H9 (cell line): ENCODE measurements around the gene CFAP298. TPM values are rescaled to one million over a fixed set of nuclear protein-coding genes. Genes with fewer than 3 reads are reported as not detected.

Experiments used
- DNase-seq: peaks from one replicate; pipeline ENCODE4 v3.0.0-alpha.2; 2017
- H2AFZ ChIP-seq: one replicate; pipeline ENCODE4 v1.6.1; 2013; ENCODE audit warnings: mild to moderate bottlenecking, low read length, control low read depth, moderate library complexity
- H2AK5ac ChIP-seq: 2 replicates; pipeline ENCODE4 v1.6.1; 2013; ENCODE audit warnings: low read length, control low read depth, mixed read lengths; ENCODE audit not compliant: insufficient read length
- H2BK120ac ChIP-seq: one replicate; pipeline ENCODE4 v1.6.1; 2013; ENCODE audit warnings: low read depth, mild to moderate bottlenecking, low read length, control low read depth, inconsistent platforms; ENCODE audit not compliant: poor library complexity, severe bottlenecking
- H2BK12ac ChIP-seq: 2 replicates; pipeline ENCODE4 v1.6.1; 2013; ENCODE audit warnings: low read length, control low read depth, mixed read lengths, low read depth; ENCODE audit not compliant: insufficient read length
- H2BK15ac ChIP-seq: 2 replicates; pipeline ENCODE4 v1.6.1; 2013; ENCODE audit warnings: low read depth, low read length, control low read depth
- H2BK20ac ChIP-seq: one replicate; pipeline ENCODE4 v1.6.1; 2013; ENCODE audit warnings: low read depth, mild to moderate bottlenecking, low read length, control low read depth, inconsistent platforms; ENCODE audit not compliant: poor library complexity, severe bottlenecking
- H2BK5ac ChIP-seq: 2 replicates; pipeline ENCODE4 v1.6.1; 2013; ENCODE audit warnings: low read length, control low read depth, mixed read lengths; ENCODE audit not compliant: insufficient read length
- H3K14ac ChIP-seq: 2 replicates; pipeline ENCODE4 v1.6.1; 2013; ENCODE audit warnings: low read length, control low read depth; ENCODE audit not compliant: insufficient read depth
- H3K18ac ChIP-seq: 2 replicates; pipeline ENCODE4 v1.6.1; 2013; ENCODE audit warnings: low read depth, mild to moderate bottlenecking, mixed read lengths, low read length, control low read depth; ENCODE audit not compliant: insufficient read length
- H3K23ac ChIP-seq: 2 replicates; pipeline ENCODE4 v1.6.1; 2013; ENCODE audit warnings: low read length, control low read depth, mixed read lengths, low read depth; ENCODE audit not compliant: insufficient read length
- H3K23me2 ChIP-seq: 2 replicates; pipeline ENCODE4 v1.6.1; 2013; ENCODE audit warnings: low read depth, mild to moderate bottlenecking, mixed read lengths, low read length, control low read depth; ENCODE audit not compliant: insufficient read length, poor library complexity, severe bottlenecking
- H3K27ac ChIP-seq: 2 replicates; pipeline ENCODE4 v1.5.1; 2013; ENCODE audit warnings: low read length, control low read depth, mixed read lengths, low read depth; ENCODE audit not compliant: insufficient read length
- H3K27me3 ChIP-seq: 2 replicates; pipeline ENCODE4 v1.6.1; 2013; ENCODE audit warnings: low read length, control low read depth, inconsistent platforms; ENCODE audit not compliant: insufficient read depth
- H3K4ac ChIP-seq: 2 replicates; pipeline ENCODE4 v1.6.1; 2013; ENCODE audit warnings: low read depth, mild to moderate bottlenecking, control low read depth, inconsistent platforms, low read length, moderate library complexity
- H3K4me1 ChIP-seq: 2 replicates; pipeline ENCODE4 v1.6.1; 2013; ENCODE audit warnings: low read length, control low read depth, inconsistent platforms; ENCODE audit not compliant: insufficient read depth
- H3K4me2 ChIP-seq: 2 replicates; pipeline ENCODE4 v1.6.1; 2013; ENCODE audit warnings: low read length, control low read depth, mixed read lengths; ENCODE audit not compliant: insufficient read length, insufficient read depth
- H3K56ac ChIP-seq: 2 replicates; pipeline ENCODE4 v1.6.1; 2013; ENCODE audit warnings: low read depth, mild to moderate bottlenecking, mixed read lengths, low read length, control low read depth; ENCODE audit not compliant: insufficient read length
- H3K79me1 ChIP-seq: 2 replicates; pipeline ENCODE4 v1.6.1; 2013; ENCODE audit warnings: low read depth, mild to moderate bottlenecking, moderate library complexity, low read length, control low read depth, inconsistent platforms; ENCODE audit not compliant: insufficient read depth, poor library complexity, severe bottlenecking
- H3K79me2 ChIP-seq: 2 replicates; pipeline ENCODE4 v1.6.1; 2013; ENCODE audit warnings: low read length, control low read depth, inconsistent platforms; ENCODE audit not compliant: insufficient read depth
- H3K9ac ChIP-seq: 2 replicates; pipeline ENCODE4 v1.6.1; 2013; ENCODE audit warnings: low read length, control low read depth, mixed read lengths; ENCODE audit not compliant: insufficient read length; ENCODE audit errors: extremely low read depth
- H3K9me3 ChIP-seq: one replicate; pipeline ENCODE4 v1.6.1; 2013; ENCODE audit warnings: low read depth, low read length, inconsistent platforms; ENCODE audit not compliant: control insufficient read depth
- H3T11ph ChIP-seq: one replicate; pipeline ENCODE4 v1.6.1; 2013; ENCODE audit warnings: mild to moderate bottlenecking, low read length, control low read depth, inconsistent platforms
- H4K20me1 ChIP-seq: one replicate; pipeline ENCODE4 v1.6.1; 2013; ENCODE audit not compliant: control insufficient read depth, insufficient read length, insufficient read depth
- H4K5ac ChIP-seq: 2 replicates; pipeline ENCODE4 v1.6.1; 2013; ENCODE audit warnings: low read depth, mild to moderate bottlenecking, mixed read lengths, low read length, control low read depth; ENCODE audit not compliant: insufficient read length
- H4K8ac ChIP-seq: replicated peaks from 2 replicates; pipeline ENCODE4 v1.6.1; 2013; ENCODE audit warnings: low read length, control low read depth, mixed read lengths, low read depth; ENCODE audit not compliant: insufficient read length
- H4K91ac ChIP-seq: 2 replicates; pipeline ENCODE4 v1.6.1; 2013; ENCODE audit warnings: low read depth, mild to moderate bottlenecking, moderate library complexity, mixed read lengths, low read length, control low read depth; ENCODE audit not compliant: insufficient read length
- H3K27ac Mint-ChIP-seq, 3 experiments: 2 replicates in 2 of 3; 3 replicates in 1 of 3; pipeline ENCODE4 v1.8.0; 2020 to 2021; ENCODE audit warnings: mixed read lengths in 3 of 3, mild to moderate bottlenecking in 1 of 3, moderate library complexity in 1 of 3
- H3K27me3 Mint-ChIP-seq: 2 replicates; pipeline ENCODE4 v1.8.0; 2021; ENCODE audit warnings: low read depth, mild to moderate bottlenecking, moderate library complexity, mixed read lengths
- H3K36me3 Mint-ChIP-seq, 3 experiments: 2 replicates in 2 of 3; 3 replicates in 1 of 3; pipeline ENCODE4 v1.8.0; 2020 to 2021; ENCODE audit warnings: low read depth in 3 of 3, mixed read lengths in 3 of 3; ENCODE audit not compliant: insufficient read depth in 1 of 3
- H3K4me1 Mint-ChIP-seq, 2 experiments: 2 replicates each; pipeline ENCODE4 v1.8.0; 2020; ENCODE audit warnings: mixed read lengths in 2 of 2
- H3K4me3 Mint-ChIP-seq, 2 experiments: 2 replicates in 1 of 2; 3 replicates in 1 of 2; pipeline ENCODE4 v1.8.0; 2020 to 2021; ENCODE audit warnings: mild to moderate bottlenecking in 2 of 2, mixed read lengths in 2 of 2, moderate library complexity in 1 of 2
- H3K9me3 Mint-ChIP-seq, 2 experiments: 2 replicates in 1 of 2; 3 replicates in 1 of 2; pipeline ENCODE4 v1.8.0; 2020; ENCODE audit warnings: mild to moderate bottlenecking in 2 of 2, mixed read lengths in 2 of 2, moderate library complexity in 1 of 2
- WGBS: extraction: QIAGEN DNeasy Blood & Tissue Kit; methylation state at CpG from one replicate; pipeline ENCODE4 v1.1.7; 2013; ENCODE audit warnings: missing lambda C conversion rate, low lambda C conversion rate, mixed read lengths; ENCODE audit not compliant: insufficient read length; ENCODE audit errors: extremely low coverage; 5-methylcytosine and 5-hydroxymethylcytosine counted together
- total RNA-seq: library from RNA; stranded (reverse); gene quantifications from 2 replicates; pipeline ENCODE4 v1.2.1, GENCODE V29; 2021
- TF ChIP-seq, protein P1 (sequence below): fragments of 200-600 bp; sonication (generic); conservative IDR thresholded peaks from 3 replicates; pipeline ENCODE4 v1.8.0; 2021; ENCODE audit warnings: antibody characterized with exemption, mild to moderate bottlenecking

Gene CFAP298
- total RNA-seq, 1 experiment from 2014 or later: 81.8 TPM

- Histone ChIP-seq H3K9me3 (no peaks in the 10 kb centered on the region), H3K27me3 (no peaks in the 10 kb centered on the region; the same call in 1 of the 2 replicates), H4K20me1 (no peaks in the 10 kb centered on the region), H3T11ph (no peak overlapping the region), H2BK15ac (no peak overlapping the region), H3K23ac (no peak overlapping the region), H3K79me1 (no peaks in the 10 kb centered on the region), H2BK120ac (no peak overlapping the region), H4K91ac (no peak overlapping the region), H3K18ac (no peak overlapping the region), H3K9ac (no peak overlapping the region), H2BK12ac (no peak overlapping the region), H3K4me2 (no peak overlapping the region), H3K79me2 (no peaks in the 10 kb centered on the region), H2BK20ac (no peak overlapping the region), H3K4me1 (no peaks in the 10 kb centered on the region), H3K4ac (no peak overlapping the region), H2AK5ac (no peak overlapping the region), H4K8ac (no peak overlapping the region), H3K23me2 (no peaks in the 10 kb centered on the region), H3K14ac (no peak overlapping the region), H3K56ac (no peak overlapping the region), H2BK5ac (no peak overlapping the region), H2AFZ (no peak overlapping the region), H3K27ac (no peak overlapping the region), H4K5ac (no peak overlapping the region)
- Mint-ChIP-seq H3K4me3 (no peak overlapping the region), H3K4me1 (0 out of 4 replicates have a peak, but pooled peaks cover 0 to 3% of the 10 kb centered on the region in 2 experiments), H3K27me3 (no peaks in the 10 kb centered on the region), H3K9me3 (no peaks in the 10 kb centered on the region), H3K36me3 (no peaks in the 10 kb centered on the region), H3K27ac (no peak overlapping the region)
- DNase-seq: no peak
- TF ChIP-seq, protein P1, sequence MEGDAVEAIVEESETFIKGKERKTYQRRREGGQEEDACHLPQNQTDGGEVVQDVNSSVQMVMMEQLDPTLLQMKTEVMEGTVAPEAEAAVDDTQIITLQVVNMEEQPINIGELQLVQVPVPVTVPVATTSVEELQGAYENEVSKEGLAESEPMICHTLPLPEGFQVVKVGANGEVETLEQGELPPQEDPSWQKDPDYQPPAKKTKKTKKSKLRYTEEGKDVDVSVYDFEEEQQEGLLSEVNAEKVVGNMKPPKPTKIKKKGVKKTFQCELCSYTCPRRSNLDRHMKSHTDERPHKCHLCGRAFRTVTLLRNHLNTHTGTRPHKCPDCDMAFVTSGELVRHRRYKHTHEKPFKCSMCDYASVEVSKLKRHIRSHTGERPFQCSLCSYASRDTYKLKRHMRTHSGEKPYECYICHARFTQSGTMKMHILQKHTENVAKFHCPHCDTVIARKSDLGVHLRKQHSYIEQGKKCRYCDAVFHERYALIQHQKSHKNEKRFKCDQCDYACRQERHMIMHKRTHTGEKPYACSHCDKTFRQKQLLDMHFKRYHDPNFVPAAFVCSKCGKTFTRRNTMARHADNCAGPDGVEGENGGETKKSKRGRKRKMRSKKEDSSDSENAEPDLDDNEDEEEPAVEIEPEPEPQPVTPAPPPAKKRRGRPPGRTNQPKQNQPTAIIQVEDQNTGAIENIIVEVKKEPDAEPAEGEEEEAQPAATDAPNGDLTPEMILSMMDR: no peak
- WGBS: no CpG with 5 or more reads among the region's 4 CpGs
Measured at GRCh38 chr21:32590130-32590529, 22.0 kb downstream of the CFAP298 start.
